Measurements from ENCODE around the gene PCCA. TPM values are rescaled to one million over a fixed set of nuclear protein-coding genes. Genes with fewer than 3 reads are reported as not detected.

Gene PCCA
- total and polyA plus RNA-seq, 4 donors = 8.3 to 71.8 (median 22.8) TPM

DNA sequence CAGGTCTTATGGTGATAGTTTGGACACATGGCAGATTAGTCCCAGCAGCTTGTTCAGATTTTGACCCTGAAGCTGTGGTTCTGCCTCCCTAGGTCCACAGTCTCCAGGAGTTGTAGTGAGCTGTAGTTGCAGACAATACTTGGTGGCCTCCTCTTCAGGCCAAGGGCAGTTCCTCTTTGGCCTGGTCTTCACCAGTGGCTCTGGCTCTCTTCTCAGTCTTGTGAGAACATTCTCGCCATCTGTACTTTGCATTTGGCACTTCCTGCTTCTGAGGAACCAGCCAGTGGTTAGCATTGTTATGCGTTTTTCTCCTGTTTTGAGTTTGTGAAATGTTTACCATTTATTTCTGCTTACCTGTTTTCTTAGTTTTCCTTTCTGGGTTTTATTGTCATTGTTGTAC, 40.7 kb downstream of the PCCA start:
- H3K27ac ChIP-seq (ENCODE audit: low read depth in 1 of 2, low read length in 1 of 2) = no peak overlapping the region
- no peak for ATAC-seq (ENCODE audit: insufficient read depth, low FRiP score)
- no peak overlapping the region for H3K4me3 ChIP-seq
- DNase-seq = peak in 1 of 3 donors; percentile 9
- no peaks in the 10 kb centered on the region for H3K36me3 ChIP-seq (ENCODE audit: control insufficient read depth in 4 of 4, insufficient read depth in 4 of 4, low read length in 4 of 4)
- H3K9ac ChIP-seq (ENCODE audit: insufficient read depth in 1 of 2, low read length in 2 of 2) = no peak overlapping the region
- TF ChIP-seq, protein P1, sequence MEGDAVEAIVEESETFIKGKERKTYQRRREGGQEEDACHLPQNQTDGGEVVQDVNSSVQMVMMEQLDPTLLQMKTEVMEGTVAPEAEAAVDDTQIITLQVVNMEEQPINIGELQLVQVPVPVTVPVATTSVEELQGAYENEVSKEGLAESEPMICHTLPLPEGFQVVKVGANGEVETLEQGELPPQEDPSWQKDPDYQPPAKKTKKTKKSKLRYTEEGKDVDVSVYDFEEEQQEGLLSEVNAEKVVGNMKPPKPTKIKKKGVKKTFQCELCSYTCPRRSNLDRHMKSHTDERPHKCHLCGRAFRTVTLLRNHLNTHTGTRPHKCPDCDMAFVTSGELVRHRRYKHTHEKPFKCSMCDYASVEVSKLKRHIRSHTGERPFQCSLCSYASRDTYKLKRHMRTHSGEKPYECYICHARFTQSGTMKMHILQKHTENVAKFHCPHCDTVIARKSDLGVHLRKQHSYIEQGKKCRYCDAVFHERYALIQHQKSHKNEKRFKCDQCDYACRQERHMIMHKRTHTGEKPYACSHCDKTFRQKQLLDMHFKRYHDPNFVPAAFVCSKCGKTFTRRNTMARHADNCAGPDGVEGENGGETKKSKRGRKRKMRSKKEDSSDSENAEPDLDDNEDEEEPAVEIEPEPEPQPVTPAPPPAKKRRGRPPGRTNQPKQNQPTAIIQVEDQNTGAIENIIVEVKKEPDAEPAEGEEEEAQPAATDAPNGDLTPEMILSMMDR (IDR thresholded peaks at IDR 0.05; ENCODE audit: control extremely low read depth, extremely low read depth) = no peak
- no peaks in the 10 kb centered on the region for H3K27me3 ChIP-seq (ENCODE audit: control insufficient read depth in 3 of 3, insufficient read depth in 3 of 3, low read length in 2 of 3)
- H3K9me3 ChIP-seq (ENCODE audit: control insufficient read depth in 4 of 4, insufficient read depth in 3 of 4, low read length in 3 of 4) = no peaks in the 10 kb centered on the region
- H3K4me1 ChIP-seq (ENCODE audit: control insufficient read depth in 5 of 5, insufficient read depth in 5 of 5, low read length in 5 of 5) = peaks cover 0 to 3% (median 0%) of the 10 kb centered on the region in 5 donors
- 18 to 33% methylated on average over 2 of the region's 2 CpGs for WGBS, 2 donors

DNA sequence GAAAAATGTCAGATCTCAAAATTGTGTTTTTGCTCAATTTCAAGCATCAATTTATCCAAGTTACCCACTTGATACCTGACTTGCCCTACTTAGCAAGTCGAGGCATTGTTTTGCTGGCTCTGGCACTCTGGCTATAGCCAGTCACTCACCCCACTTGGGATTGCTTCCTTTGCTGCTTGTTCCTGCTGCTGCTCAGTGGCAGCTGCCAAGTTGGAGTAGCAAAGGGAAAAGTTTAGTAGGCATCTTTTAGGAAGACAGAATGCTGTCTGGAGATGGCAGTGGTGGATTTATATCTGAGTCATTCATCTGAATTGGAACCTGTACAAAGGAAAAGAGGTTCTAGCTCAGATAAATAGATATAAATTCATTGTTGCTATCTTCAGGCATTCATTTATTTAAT, 41.2 kb downstream of the PCCA start:
- Histone ChIP-seq H3K27me3 (ENCODE audit: control insufficient read depth in 3 of 3, insufficient read depth in 3 of 3, low read length in 2 of 3) (no peaks in the 10 kb centered on the region), H3K9me3 (ENCODE audit: control insufficient read depth in 4 of 4, insufficient read depth in 3 of 4, low read length in 3 of 4) (no peaks in the 10 kb centered on the region), H3K36me3 (ENCODE audit: control insufficient read depth in 4 of 4, insufficient read depth in 4 of 4, low read length in 4 of 4) (no peaks in the 10 kb centered on the region), H3K27ac (ENCODE audit: low read depth in 1 of 2, low read length in 1 of 2) (no peak overlapping the region), H3K4me1 (ENCODE audit: control insufficient read depth in 5 of 5, insufficient read depth in 5 of 5, low read length in 5 of 5) (peaks cover 0 to 3% (median 0%) of the 10 kb centered on the region in 5 donors), H3K4me3 (no peak overlapping the region), H3K9ac (ENCODE audit: insufficient read depth in 1 of 2, low read length in 2 of 2) (no peak overlapping the region)
- DNase-seq (peak in 1 of 3 donors; percentile 16), ATAC-seq (ENCODE audit: insufficient read depth, low FRiP score) (no peak)
- 39 to 69% methylated on average over 1 of the region's 1 CpG for WGBS, 2 donors
- TF ChIP-seq, protein P1 (IDR thresholded peaks at IDR 0.05; ENCODE audit: control extremely low read depth, extremely low read depth) = no peak

DNA sequence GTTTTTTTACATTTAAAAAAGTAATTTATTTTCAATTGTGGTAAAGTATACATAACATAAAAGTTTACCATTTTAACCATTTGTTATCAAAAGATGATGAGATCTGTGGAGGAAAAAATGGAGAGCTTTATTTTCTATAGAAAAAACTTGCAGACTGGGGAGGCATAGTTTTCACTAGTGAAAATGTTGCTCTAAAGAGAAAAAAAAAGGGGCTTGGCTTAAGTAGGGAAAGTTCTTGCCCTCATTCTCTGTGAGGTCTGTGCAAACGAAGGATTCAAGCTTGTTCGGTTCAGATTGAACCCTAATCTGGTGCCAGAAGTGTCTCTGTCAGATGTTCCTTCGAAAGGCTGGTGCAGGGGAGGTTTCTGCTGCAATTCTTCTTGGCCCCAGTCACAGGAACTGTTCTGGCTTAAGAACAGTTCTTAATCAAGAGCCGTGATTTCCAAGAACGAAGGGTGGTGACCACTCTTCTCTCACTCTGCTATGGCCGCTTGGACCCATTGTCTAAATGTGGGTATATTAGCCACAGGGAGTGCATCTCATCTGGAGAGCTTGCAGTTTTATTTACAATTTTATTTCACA, 42.1 kb downstream of the PCCA start:
- peak in 1 of 3 donors; percentile 29 for DNase-seq
- no peaks in the 10 kb centered on the region for H3K27me3 ChIP-seq (ENCODE audit: control insufficient read depth in 3 of 3, insufficient read depth in 3 of 3, low read length in 2 of 3)
- H3K9me3 ChIP-seq (ENCODE audit: control insufficient read depth in 4 of 4, insufficient read depth in 3 of 4, low read length in 3 of 4) = no peaks in the 10 kb centered on the region
- H3K36me3 ChIP-seq (ENCODE audit: control insufficient read depth in 4 of 4, insufficient read depth in 4 of 4, low read length in 4 of 4) = no peaks in the 10 kb centered on the region
- WGBS, 2 donors = 87 to 92% methylated on average over 6 of the region's 6 CpGs
- no peak overlapping the region for H3K4me3 ChIP-seq
- no peak overlapping the region for H3K9ac ChIP-seq (ENCODE audit: insufficient read depth in 1 of 2, low read length in 2 of 2)
- ATAC-seq (ENCODE audit: insufficient read depth, low FRiP score) = no peak
- TF ChIP-seq, protein P1 (IDR thresholded peaks at IDR 0.05; ENCODE audit: control extremely low read depth, extremely low read depth) = no peak
- no peak overlapping the region for H3K27ac ChIP-seq (ENCODE audit: low read depth in 1 of 2, low read length in 1 of 2)
- H3K4me1 ChIP-seq (ENCODE audit: control insufficient read depth in 5 of 5, insufficient read depth in 5 of 5, low read length in 5 of 5) = peaks cover 0 to 3% (median 0%) of the 10 kb centered on the region in 5 donors

Measured in lung (tissue), 12 donors.